HepG2 (cell line): ENCODE results near the gene FGGY. TPM values are rescaled to one million over a fixed set of nuclear protein-coding genes. Genes with fewer than 3 reads are reported as not detected.

Experiments used
- ATAC-seq: fragments of 200-7000 bp; cut with Tn5 transposase; 3 replicates; pipeline ENCODE4 v1.9.1; 2020; ENCODE audit warnings: mild to moderate bottlenecking, moderate library complexity
- BruUV-seq: library from RNA; stranded (reverse); fragments of 400-500 nt; replicated peaks from 2 replicates; lab custom pipeline; 2021; lab: Mats Ljungman, UMichigan
- CTCF ChIA-PET: fragments of 300-600 bp; formaldehyde crosslinking; extraction: SDS; loops from one replicate; lab custom pipeline; 2021; ENCODE audit warnings: low total read pairs, inconsistent platforms, low intra/inter-chr PET ratio; lab: Yijun Ruan, JAX
- POLR2A ChIA-PET: fragments of 350-600 bp; sonication (Branson Sonifier 250); formaldehyde crosslinking; loops from one replicate; lab custom pipeline; 2020; ENCODE audit warnings: antibody characterized with exemption, inconsistent platforms; lab: Yijun Ruan, JAX
- DNase-seq: peaks from one replicate; pipeline ENCODE4 v3.0.0-alpha.2; 2015; ENCODE audit warnings: low spot score
- FAIRE-seq: peaks from 3 replicates; lab custom pipeline; 2011; peaks lifted over from hg19 to GRCh38; lab: Jason Lieb, UNC
- H2AFZ ChIP-seq: one replicate; pipeline ENCODE4 v1.6.1; 2011; ENCODE audit warnings: low read length, inconsistent platforms
- H3K27ac ChIP-seq: fragments of 300-600 bp; 3 replicates; pipeline ENCODE4 v1.8.0; 2011; ENCODE audit warnings: mixed run types, mild to moderate bottlenecking, mixed read lengths, low read length, inconsistent platforms; ENCODE audit not compliant: insufficient read depth; ENCODE audit errors: extremely low read length
- H3K27me3 ChIP-seq, 2 experiments: fragments of 200-600 bp in 1 of 2; 2 replicates in 1 of 2; 3 replicates in 1 of 2; pipeline versions ENCODE4 v1.6.0 to v1.8.0; 2011; ENCODE audit warnings: low read length in 2 of 2, mild to moderate bottlenecking in 2 of 2, moderate library complexity in 2 of 2, inconsistent platforms in 1 of 2; ENCODE audit not compliant: insufficient read depth in 2 of 2, control insufficient read depth in 1 of 2
- H3K36me3 ChIP-seq, 2 experiments: fragments of 200-600 bp in 1 of 2; replicated peaks in 1 of 2; 2 replicates in 1 of 2; 3 replicates in 1 of 2; pipeline versions ENCODE4 v1.5.1 to v1.8.0; 2011; ENCODE audit warnings: low read length in 2 of 2, inconsistent platforms in 1 of 2; ENCODE audit not compliant: insufficient read depth in 2 of 2, control insufficient read depth in 1 of 2
- H3K4me1 ChIP-seq: 2 replicates; pipeline ENCODE4 v1.5.1; 2012; ENCODE audit warnings: low read length, inconsistent platforms; ENCODE audit not compliant: insufficient read depth
- H3K4me2 ChIP-seq: 2 replicates; pipeline ENCODE4 v1.6.0; 2011; ENCODE audit warnings: low read depth, low read length, inconsistent platforms
- H3K4me3 ChIP-seq, 3 experiments: fragments of 200-600 bp in 1 of 3; sonication (generic), shearing (Covaris generic) in 1 of 3; replicated peaks in 1 of 3; 2 replicates each; pipeline ENCODE4 v1.5.1; 2011 to 2016; ENCODE audit warnings: low read length in 3 of 3, inconsistent platforms in 2 of 3, low read depth in 2 of 3, mild to moderate bottlenecking in 2 of 3, control low read depth in 1 of 3, mixed read lengths in 1 of 3; ENCODE audit not compliant: insufficient read depth in 1 of 3
- H3K79me2 ChIP-seq: one replicate; pipeline ENCODE4 v1.6.1; 2011; ENCODE audit warnings: low read length, inconsistent platforms; ENCODE audit not compliant: insufficient read depth
- H3K9ac ChIP-seq: 2 replicates; pipeline ENCODE4 v1.6.0; 2011; ENCODE audit warnings: mild to moderate bottlenecking, low read depth, low read length, inconsistent platforms; ENCODE audit not compliant: insufficient read depth
- H3K9me3 ChIP-seq: 2 replicates; pipeline ENCODE4 v1.5.1; 2012; ENCODE audit warnings: mild to moderate bottlenecking, low read length
- H4K20me1 ChIP-seq: 2 replicates; pipeline ENCODE4 v1.6.0; 2011; ENCODE audit warnings: inconsistent platforms, mild to moderate bottlenecking, low read length, moderate library complexity; ENCODE audit not compliant: insufficient read depth
- ZNF776 ChIP-seq: sonication (generic); formaldehyde crosslinking; IDR thresholded peaks from 2 replicates; pipeline ENCODE4 v1.4.0; 2020; ENCODE audit warnings: mild to moderate bottlenecking, missing genetic modification reagents
- WGBS: methylation state at CpG from one replicate; pipeline ENCODE4 v1.1.6; 2017; ENCODE audit warnings: low lambda C conversion rate; 5-methylcytosine and 5-hydroxymethylcytosine counted together
- in situ Hi-C: cut with HindIII; loops from 2 replicates; pipeline ENCODE4 v1.10.0; 2017; ENCODE audit warnings: low pct_unique_long_range_greater_than_20kb; ENCODE audit not compliant: extremely low pct_ligation_motif_present
- intact Hi-C: fragments of 100-400 bp; cut with micrococcal nuclease; formaldehyde crosslinking; loops from one replicate; pipeline ENCODE4 v1.10.0; 2022; ENCODE audit not compliant: unreplicated experiment
- polyA plus RNA-seq, 8 experiments: library from polyadenylated mRNA; depleted of rRNA in 3 of 8; stranded (reverse) in 7 of 8; unstranded in 1 of 8; fragments of >200 nt; fragmentation: Illumina TruSeq in 4 of 8; extraction: Trizol in 4 of 8; gene quantifications; 2 replicates each; pipeline versions ENCODE4 v1.2.1 to v1.2.3, GENCODE V29; 2011 to 2016; ENCODE audit warnings: low read depth in 4 of 8, missing spikeins in 1 of 8, mixed read lengths in 1 of 8; ENCODE audit not compliant: insufficient read depth in 1 of 8
- total RNA-seq, 5 experiments: library from RNA; depleted of rRNA; stranded (reverse); fragments of >200 nt; fragmentation: Illumina TruSeq; extraction: Trizol; gene quantifications; 2 replicates each; pipeline ENCODE4 v1.2.3, GENCODE V29; 2016; ENCODE audit warnings: low read depth in 1 of 5
- TF ChIP-seq, protein P1 (sequence below): sonication (generic); formaldehyde crosslinking; IDR thresholded peaks from 2 replicates; pipeline ENCODE4 v1.8.1; 2023; ENCODE audit warnings: missing genetic modification reagents, inconsistent platforms, borderline replicate concordance
- TF ChIP-seq, protein P2 (sequence below): sonication (generic); formaldehyde crosslinking; IDR thresholded peaks from 2 replicates; pipeline ENCODE4 v1.5.1; 2020; ENCODE audit warnings: mild to moderate bottlenecking, missing genetic modification reagents, moderate library complexity

FGGY gene
- total and polyA plus RNA-seq, 2 of the 13 experiments (the other 11 are each of a cell fraction or from before 2014, with no cell fraction given): 15.7 to 27.5 TPM

- TF ChIP-seq, protein P1, sequence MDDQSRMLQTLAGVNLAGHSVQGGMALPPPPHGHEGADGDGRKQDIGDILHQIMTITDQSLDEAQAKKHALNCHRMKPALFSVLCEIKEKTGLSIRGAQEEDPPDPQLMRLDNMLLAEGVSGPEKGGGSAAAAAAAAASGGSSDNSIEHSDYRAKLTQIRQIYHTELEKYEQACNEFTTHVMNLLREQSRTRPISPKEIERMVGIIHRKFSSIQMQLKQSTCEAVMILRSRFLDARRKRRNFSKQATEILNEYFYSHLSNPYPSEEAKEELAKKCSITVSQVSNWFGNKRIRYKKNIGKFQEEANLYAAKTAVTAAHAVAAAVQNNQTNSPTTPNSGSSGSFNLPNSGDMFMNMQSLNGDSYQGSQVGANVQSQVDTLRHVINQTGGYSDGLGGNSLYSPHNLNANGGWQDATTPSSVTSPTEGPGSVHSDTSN (CRISPR knock-in tag): no peak
Measured at GRCh38 chr1:59672851-59673572, 376.1 kb downstream of the FGGY start (continued).

- intact Hi-C loops: no loop called here
- no peak for DNase-seq
- no peak overlapping the region for H2AFZ ChIP-seq
- 0 out of 5 replicates have a peak, but pooled peaks cover 0 to 1% of the 10 kb centered on the region in 2 experiments for H3K36me3 ChIP-seq
- POLR2A ChIA-PET: no interaction called here
- H3K9ac ChIP-seq: no peak overlapping the region
- in situ Hi-C loops: loop anchor here (10.0 kb wide), 1 partner anchor 119 kb away; no protein-coding TSS in a partner anchor
- no peak overlapping the region for H3K4me3 ChIP-seq
- no peak for TF ChIP-seq ZNF776 (CRISPR knock-in tag)
- TF ChIP-seq, protein P2, sequence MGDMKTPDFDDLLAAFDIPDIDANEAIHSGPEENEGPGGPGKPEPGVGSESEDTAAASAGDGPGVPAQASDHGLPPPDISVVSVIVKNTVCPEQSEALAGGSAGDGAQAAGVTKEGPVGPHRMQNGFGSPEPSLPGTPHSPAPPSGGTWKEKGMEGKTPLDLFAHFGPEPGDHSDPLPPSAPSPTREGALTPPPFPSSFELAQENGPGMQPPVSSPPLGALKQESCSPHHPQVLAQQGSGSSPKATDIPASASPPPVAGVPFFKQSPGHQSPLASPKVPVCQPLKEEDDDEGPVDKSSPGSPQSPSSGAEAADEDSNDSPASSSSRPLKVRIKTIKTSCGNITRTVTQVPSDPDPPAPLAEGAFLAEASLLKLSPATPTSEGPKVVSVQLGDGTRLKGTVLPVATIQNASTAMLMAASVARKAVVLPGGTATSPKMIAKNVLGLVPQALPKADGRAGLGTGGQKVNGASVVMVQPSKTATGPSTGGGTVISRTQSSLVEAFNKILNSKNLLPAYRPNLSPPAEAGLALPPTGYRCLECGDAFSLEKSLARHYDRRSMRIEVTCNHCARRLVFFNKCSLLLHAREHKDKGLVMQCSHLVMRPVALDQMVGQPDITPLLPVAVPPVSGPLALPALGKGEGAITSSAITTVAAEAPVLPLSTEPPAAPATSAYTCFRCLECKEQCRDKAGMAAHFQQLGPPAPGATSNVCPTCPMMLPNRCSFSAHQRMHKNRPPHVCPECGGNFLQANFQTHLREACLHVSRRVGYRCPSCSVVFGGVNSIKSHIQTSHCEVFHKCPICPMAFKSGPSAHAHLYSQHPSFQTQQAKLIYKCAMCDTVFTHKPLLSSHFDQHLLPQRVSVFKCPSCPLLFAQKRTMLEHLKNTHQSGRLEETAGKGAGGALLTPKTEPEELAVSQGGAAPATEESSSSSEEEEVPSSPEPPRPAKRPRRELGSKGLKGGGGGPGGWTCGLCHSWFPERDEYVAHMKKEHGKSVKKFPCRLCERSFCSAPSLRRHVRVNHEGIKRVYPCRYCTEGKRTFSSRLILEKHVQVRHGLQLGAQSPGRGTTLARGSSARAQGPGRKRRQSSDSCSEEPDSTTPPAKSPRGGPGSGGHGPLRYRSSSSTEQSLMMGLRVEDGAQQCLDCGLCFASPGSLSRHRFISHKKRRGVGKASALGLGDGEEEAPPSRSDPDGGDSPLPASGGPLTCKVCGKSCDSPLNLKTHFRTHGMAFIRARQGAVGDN (CRISPR knock-in tag): peak; percentile 41; the same call in 1 of the 2 replicates
- TF ChIP-seq, all 625 proteins: peak for 1
- BruUV-seq: no TSS peak
- no peaks in the 10 kb centered on the region for H4K20me1 ChIP-seq
- H3K27ac ChIP-seq: peak overlapping the region; percentile 53
- no peaks in the 10 kb centered on the region for H3K79me2 ChIP-seq
- H3K4me2 ChIP-seq: no peak overlapping the region
- H3K27me3 ChIP-seq: no peaks in the 10 kb centered on the region
- H3K4me1 ChIP-seq: peaks cover 75% of the 10 kb centered on the region
- FAIRE-seq (no peak), ATAC-seq (no peak)
- CTCF ChIA-PET: no interaction called here
- 92% methylated on average over 16 of the region's 16 CpGs for whole genome bisulfite sequencing
- no peaks in the 10 kb centered on the region for H3K9me3 ChIP-seq
Measured at GRCh38 chr1:59673573-59674450, 376.9 kb downstream of the FGGY start.
